HepG2 (cell line): ENCODE data around the gene STARD10. TPM values are rescaled to one million over a fixed set of nuclear protein-coding genes. Genes with fewer than 3 reads are reported as not detected.

Experiments
- EZH2 ChIP-seq: conservative IDR thresholded peaks from 2 replicates; pipeline ENCODE4 v1.6.1; 2012; ENCODE audit warnings: mild to moderate bottlenecking, low read depth, low read length, moderate library complexity
- GABPA ChIP-seq, 2 experiments: IDR thresholded peaks; 2 replicates each; pipeline ENCODE4 v1.6.1; 2011 to 2016; ENCODE audit warnings: low read depth in 2 of 2, low read length in 1 of 2, missing biosample characterization in 1 of 2, missing genetic modification characterization in 1 of 2
- GZF1 ChIP-seq: sonication (generic); formaldehyde crosslinking; IDR thresholded peaks from 2 replicates; pipeline ENCODE4 v1.5.1; 2020; ENCODE audit warnings: mild to moderate bottlenecking, missing genetic modification reagents
- SP4 ChIP-seq: sonication (generic); formaldehyde crosslinking; IDR thresholded peaks from 2 replicates; pipeline ENCODE4 v1.8.1; 2023; ENCODE audit warnings: mild to moderate bottlenecking, missing genetic modification reagents
- TSC22D2 ChIP-seq: sonication (generic); formaldehyde crosslinking; IDR thresholded peaks from 2 replicates; pipeline ENCODE4 v1.5.1; 2020; ENCODE audit warnings: missing genetic modification reagents, mild to moderate bottlenecking, borderline replicate concordance
- ZBTB49 ChIP-seq: sonication (generic); formaldehyde crosslinking; IDR thresholded peaks from 2 replicates; pipeline ENCODE4 v1.4.0; 2020; ENCODE audit warnings: missing genetic modification reagents, borderline replicate concordance
- ZFAT ChIP-seq: sonication (generic); formaldehyde crosslinking; conservative IDR thresholded peaks from 2 replicates; pipeline ENCODE4 v1.8.1; 2023; ENCODE audit warnings: missing genetic modification reagents, inconsistent platforms
- ZNF460 ChIP-seq: sonication (generic); formaldehyde crosslinking; IDR thresholded peaks from 2 replicates; pipeline ENCODE4 v1.5.1; 2020; ENCODE audit warnings: missing genetic modification reagents, mild to moderate bottlenecking, borderline replicate concordance
- polyA plus RNA-seq, 8 experiments: library from polyadenylated mRNA; depleted of rRNA in 3 of 8; stranded (reverse) in 7 of 8; unstranded in 1 of 8; fragments of >200 nt; fragmentation: Illumina TruSeq in 4 of 8; extraction: Trizol in 4 of 8; gene quantifications; 2 replicates each; pipeline versions ENCODE4 v1.2.1 to v1.2.3, GENCODE V29; 2011 to 2016; ENCODE audit warnings: low read depth in 4 of 8, missing spikeins in 1 of 8, mixed read lengths in 1 of 8; ENCODE audit not compliant: insufficient read depth in 1 of 8
- total RNA-seq, 5 experiments: library from RNA; depleted of rRNA; stranded (reverse); fragments of >200 nt; fragmentation: Illumina TruSeq; extraction: Trizol; gene quantifications; 2 replicates each; pipeline ENCODE4 v1.2.3, GENCODE V29; 2016; ENCODE audit warnings: low read depth in 1 of 5
- TF ChIP-seq, protein P1 (sequence below): sonication (generic); formaldehyde crosslinking; IDR thresholded peaks from 2 replicates; pipeline ENCODE4 v1.9.0; 2021; ENCODE audit warnings: missing genetic modification reagents, borderline replicate concordance
- TF ChIP-seq, protein P2 (sequence below): sonication (generic); formaldehyde crosslinking; IDR thresholded peaks from 2 replicates; pipeline ENCODE4 v1.5.1; 2020; ENCODE audit warnings: missing genetic modification reagents, mild to moderate bottlenecking, borderline replicate concordance
- TF ChIP-seq, protein P3 (sequence below): sonication (generic); formaldehyde crosslinking; IDR thresholded peaks from 2 replicates; pipeline ENCODE4 v1.4.0; 2020; ENCODE audit warnings: missing genetic modification reagents
- TF ChIP-seq, protein P4 (sequence below): sonication (generic); formaldehyde crosslinking; IDR thresholded peaks from 2 replicates; pipeline ENCODE4 v1.8.0; 2023; ENCODE audit warnings: mild to moderate bottlenecking, missing genetic modification reagents
- TF ChIP-seq, protein P5 (sequence below): sonication (generic); formaldehyde crosslinking; IDR thresholded peaks from 2 replicates; pipeline ENCODE4 v1.8.0; 2022; ENCODE audit warnings: low read depth, missing genetic modification reagents
- TF ChIP-seq, protein P6 (sequence below): sonication (generic); formaldehyde crosslinking; IDR thresholded peaks from 2 replicates; pipeline ENCODE4 v1.5.0; 2020; ENCODE audit warnings: missing genetic modification reagents

The STARD10 gene
- total and polyA plus RNA-seq, 2 of the 13 experiments (the other 11 are each of a cell fraction or from before 2014, with no cell fraction given) = 260 to 341 TPM

GRCh38 chr11:72778535-72779494 is 15.0 kb downstream of the STARD10 start (continued):
- TF ChIP-seq, protein P1, sequence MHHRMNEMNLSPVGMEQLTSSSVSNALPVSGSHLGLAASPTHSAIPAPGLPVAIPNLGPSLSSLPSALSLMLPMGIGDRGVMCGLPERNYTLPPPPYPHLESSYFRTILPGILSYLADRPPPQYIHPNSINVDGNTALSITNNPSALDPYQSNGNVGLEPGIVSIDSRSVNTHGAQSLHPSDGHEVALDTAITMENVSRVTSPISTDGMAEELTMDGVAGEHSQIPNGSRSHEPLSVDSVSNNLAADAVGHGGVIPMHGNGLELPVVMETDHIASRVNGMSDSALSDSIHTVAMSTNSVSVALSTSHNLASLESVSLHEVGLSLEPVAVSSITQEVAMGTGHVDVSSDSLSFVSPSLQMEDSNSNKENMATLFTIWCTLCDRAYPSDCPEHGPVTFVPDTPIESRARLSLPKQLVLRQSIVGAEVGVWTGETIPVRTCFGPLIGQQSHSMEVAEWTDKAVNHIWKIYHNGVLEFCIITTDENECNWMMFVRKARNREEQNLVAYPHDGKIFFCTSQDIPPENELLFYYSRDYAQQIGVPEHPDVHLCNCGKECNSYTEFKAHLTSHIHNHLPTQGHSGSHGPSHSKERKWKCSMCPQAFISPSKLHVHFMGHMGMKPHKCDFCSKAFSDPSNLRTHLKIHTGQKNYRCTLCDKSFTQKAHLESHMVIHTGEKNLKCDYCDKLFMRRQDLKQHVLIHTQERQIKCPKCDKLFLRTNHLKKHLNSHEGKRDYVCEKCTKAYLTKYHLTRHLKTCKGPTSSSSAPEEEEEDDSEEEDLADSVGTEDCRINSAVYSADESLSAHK (CRISPR knock-in tag) = no peak
- TF ChIP-seq ZNF460 (CRISPR knock-in tag) (peak; percentile 87), GABPA (IDR thresholded peaks at IDR 0.05; ENCODE audit: low read depth, low read length) (no peak), GABPA (CRISPR knock-in tag; IDR thresholded peaks at IDR 0.05; ENCODE audit: low read depth) (no peak), ZFAT (CRISPR knock-in tag) (no peak), ZBTB49 (CRISPR knock-in tag) (no peak), GZF1 (no peak), SP4 (CRISPR knock-in tag) (no peak; the same call in 1 of the 2 replicates), EZH2 (no peak), TSC22D2 (CRISPR knock-in tag) (no peak)
- TF ChIP-seq, protein P2, sequence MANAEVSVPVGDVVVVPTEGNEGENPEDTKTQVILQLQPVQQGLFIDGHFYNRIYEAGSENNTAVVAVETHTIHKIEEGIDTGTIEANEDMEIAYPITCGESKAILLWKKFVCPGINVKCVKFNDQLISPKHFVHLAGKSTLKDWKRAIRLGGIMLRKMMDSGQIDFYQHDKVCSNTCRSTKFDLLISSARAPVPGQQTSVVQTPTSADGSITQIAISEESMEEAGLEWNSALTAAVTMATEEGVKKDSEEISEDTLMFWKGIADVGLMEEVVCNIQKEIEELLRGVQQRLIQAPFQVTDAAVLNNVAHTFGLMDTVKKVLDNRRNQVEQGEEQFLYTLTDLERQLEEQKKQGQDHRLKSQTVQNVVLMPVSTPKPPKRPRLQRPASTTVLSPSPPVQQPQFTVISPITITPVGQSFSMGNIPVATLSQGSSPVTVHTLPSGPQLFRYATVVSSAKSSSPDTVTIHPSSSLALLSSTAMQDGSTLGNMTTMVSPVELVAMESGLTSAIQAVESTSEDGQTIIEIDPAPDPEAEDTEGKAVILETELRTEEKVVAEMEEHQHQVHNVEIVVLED (CRISPR knock-in tag) = no peak
- TF ChIP-seq, protein P3, sequence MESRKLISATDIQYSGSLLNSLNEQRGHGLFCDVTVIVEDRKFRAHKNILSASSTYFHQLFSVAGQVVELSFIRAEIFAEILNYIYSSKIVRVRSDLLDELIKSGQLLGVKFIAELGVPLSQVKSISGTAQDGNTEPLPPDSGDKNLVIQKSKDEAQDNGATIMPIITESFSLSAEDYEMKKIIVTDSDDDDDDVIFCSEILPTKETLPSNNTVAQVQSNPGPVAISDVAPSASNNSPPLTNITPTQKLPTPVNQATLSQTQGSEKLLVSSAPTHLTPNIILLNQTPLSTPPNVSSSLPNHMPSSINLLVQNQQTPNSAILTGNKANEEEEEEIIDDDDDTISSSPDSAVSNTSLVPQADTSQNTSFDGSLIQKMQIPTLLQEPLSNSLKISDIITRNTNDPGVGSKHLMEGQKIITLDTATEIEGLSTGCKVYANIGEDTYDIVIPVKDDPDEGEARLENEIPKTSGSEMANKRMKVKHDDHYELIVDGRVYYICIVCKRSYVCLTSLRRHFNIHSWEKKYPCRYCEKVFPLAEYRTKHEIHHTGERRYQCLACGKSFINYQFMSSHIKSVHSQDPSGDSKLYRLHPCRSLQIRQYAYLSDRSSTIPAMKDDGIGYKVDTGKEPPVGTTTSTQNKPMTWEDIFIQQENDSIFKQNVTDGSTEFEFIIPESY (CRISPR knock-in tag) = no peak
- TF ChIP-seq, protein P4, sequence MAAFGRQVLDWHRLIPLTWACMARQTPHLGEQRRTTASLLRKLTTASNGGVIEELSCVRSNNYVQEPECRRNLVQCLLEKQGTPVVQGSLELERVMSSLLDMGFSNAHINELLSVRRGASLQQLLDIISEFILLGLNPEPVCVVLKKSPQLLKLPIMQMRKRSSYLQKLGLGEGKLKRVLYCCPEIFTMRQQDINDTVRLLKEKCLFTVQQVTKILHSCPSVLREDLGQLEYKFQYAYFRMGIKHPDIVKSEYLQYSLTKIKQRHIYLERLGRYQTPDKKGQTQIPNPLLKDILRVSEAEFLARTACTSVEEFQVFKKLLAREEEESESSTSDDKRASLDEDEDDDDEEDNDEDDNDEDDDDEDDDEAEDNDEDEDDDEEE = no peak
- TF ChIP-seq, protein P5, sequence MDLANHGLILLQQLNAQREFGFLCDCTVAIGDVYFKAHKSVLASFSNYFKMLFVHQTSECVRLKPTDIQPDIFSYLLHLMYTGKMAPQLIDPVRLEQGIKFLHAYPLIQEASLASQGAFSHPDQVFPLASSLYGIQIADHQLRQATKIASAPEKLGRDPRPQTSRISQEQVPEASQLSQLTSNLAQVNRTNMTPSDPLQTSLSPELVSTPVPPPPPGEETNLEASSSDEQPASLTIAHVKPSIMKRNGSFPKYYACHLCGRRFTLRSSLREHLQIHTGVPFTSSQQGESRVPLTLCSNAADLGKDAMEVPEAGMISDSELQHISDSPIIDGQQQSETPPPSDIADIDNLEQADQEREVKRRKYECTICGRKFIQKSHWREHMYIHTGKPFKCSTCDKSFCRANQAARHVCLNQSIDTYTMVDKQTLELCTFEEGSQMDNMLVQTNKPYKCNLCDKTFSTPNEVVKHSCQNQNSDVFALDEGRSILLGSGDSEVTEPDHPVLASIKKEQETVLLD = no peak
- TF ChIP-seq, protein P6, sequence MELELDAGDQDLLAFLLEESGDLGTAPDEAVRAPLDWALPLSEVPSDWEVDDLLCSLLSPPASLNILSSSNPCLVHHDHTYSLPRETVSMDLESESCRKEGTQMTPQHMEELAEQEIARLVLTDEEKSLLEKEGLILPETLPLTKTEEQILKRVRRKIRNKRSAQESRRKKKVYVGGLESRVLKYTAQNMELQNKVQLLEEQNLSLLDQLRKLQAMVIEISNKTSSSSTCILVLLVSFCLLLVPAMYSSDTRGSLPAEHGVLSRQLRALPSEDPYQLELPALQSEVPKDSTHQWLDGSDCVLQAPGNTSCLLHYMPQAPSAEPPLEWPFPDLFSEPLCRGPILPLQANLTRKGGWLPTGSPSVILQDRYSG (CRISPR knock-in tag) = no peak
